Fibroblast of villous mesenchyme (primary cell): ENCODE measurements around the gene OVOL3. TPM values are rescaled to one million over a fixed set of nuclear protein-coding genes. Genes with fewer than 3 reads are reported as not detected.

Experiments
- DNase-seq: peaks from one replicate; pipeline ENCODE4 v3.0.0-alpha.2; 2010; ENCODE audit warnings: low read depth
- H3K4me3 ChIP-seq: 2 replicates; pipeline ENCODE4 v1.5.1; 2011; ENCODE audit warnings: low read depth, mild to moderate bottlenecking, low read length
- CTCF ChIP-seq: IDR thresholded peaks from 2 replicates; pipeline ENCODE4 v1.5.1; 2012; ENCODE audit warnings: low read depth, mild to moderate bottlenecking, low read length; ENCODE audit not compliant: insufficient read depth
- total RNA-seq: library from RNA; depleted of rRNA; stranded (reverse); fragments of >200 nt; gene quantifications from 2 replicates; pipeline ENCODE4 v1.2.3, GENCODE V29; 2012

OVOL3 gene
- total RNA-seq, 1 donor: not detected

- DNase-seq: no peak
- TF ChIP-seq CTCF: no peak
- H3K4me3 ChIP-seq: no peak overlapping the region
These were observed 31.5 kb upstream of the OVOL3 start for GRCh38 chr19:36079389-36079945.

DNA sequence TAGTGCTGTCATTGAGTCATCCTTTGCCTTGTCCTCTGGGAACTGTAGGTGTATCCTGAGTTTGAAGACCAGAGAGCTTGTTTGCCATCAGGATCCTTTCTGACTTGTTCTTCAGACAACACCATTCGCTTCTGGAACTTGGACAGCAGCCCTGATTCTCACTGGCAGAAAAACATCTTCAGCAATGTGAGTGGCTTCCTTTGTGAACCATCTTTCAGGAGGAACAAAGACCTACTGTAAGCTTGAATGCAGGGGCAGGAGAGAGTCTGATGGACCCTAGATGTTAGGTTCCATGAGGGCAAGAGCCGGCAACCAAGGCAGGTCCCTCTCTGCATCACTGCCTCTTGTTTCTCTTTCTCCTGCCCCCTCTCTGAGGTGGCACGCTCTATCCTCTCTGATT, 29.6 kb upstream of the OVOL3 start:
- no peak for TF ChIP-seq CTCF

DNA sequence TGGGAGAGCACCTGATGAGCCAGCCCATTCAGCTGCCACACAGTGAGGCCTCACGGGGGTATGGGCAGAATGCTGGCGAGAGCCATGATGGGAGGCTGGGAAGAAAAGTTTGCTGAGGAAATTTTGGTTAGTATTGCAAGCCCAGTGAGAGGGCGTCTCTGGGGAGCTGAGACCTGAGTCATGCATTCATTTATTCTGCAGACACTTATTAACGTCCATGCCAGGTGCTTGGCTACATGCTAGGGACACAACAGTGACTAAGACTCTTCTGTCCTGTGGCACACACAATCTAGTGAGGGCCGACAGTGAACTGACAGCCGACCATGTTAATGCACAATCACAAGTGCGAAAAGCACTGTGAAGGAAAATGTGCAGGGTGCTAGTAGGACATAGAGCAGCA, 29.0 kb upstream of the OVOL3 start:
- DNase-seq: no peak
- TF ChIP-seq CTCF: no peak
- no peak overlapping the region for H3K4me3 ChIP-seq

More for the DNA sequence above, 29.6 kb upstream of the OVOL3 start:
- no peak overlapping the region for H3K4me3 ChIP-seq
- DNase-seq: no peak

DNA sequence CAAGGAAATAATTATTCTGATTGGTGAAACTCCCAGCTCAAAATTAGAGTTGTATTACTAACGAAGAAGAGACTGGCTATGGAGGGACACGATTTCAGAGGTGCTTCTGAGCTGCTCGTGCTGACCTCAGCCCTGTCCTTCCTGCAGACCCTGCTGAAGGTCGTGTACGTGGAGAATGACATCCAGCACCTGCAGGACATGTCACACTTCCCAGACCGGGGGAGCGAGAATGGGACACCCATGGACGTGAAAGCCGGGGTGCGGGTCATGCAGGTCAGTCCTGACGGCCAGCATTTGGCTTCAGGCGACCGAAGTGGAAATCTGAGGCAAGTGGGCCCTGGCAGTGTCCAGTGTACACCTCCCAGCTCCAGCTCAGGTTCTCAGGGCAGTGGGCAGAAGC, 28.0 kb upstream of the OVOL3 start:
- H3K4me3 ChIP-seq: no peak overlapping the region
- TF ChIP-seq CTCF: no peak
- DNase-seq: no peak

GRCh38 chr19:36084231-36085009, 26.5 kb upstream of the OVOL3 start:
- no peak for TF ChIP-seq CTCF
- DNase-seq: no peak
- H3K4me3 ChIP-seq: no peak overlapping the region

DNA sequence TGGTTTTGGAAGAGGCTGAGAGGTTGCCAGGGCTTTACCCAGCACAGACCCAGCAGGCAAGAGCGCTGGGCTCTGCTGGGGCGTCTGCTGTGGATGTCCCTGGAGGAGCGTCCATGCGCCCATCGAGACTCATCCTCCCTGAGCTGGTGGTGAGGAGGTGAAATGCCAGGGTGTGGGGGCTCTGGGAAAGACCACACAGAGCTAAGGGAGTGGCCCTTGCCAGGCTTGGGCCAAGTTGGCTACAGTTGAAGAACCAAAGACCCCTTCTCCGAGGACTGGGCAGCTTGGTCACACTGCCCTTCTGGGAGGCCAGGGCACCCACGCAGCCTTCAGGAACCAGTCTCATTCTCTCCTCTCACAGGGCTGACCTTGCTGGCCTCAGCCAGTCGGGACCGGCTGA, 24.6 kb upstream of the OVOL3 start:
- TF ChIP-seq CTCF: no peak
- H3K4me3 ChIP-seq: no peak overlapping the region
- no peak for DNase-seq
